ENCODE data around the gene IL36A.

IL36A gene

GRCh38 chr2:112996635-112997034 is 8.6 kb upstream of the IL36A start (continued):
- TF ChIP-seq ZNF513 (tag by site-specific recombination; IDR thresholded peaks at IDR 0.05) (no peak), TRIM28 (IDR thresholded peaks at IDR 0.05; ENCODE audit: borderline replicate concordance, low read length) (no peak)

GRCh38 chr2:112997151-112997550 is 8.1 kb upstream of the IL36A start:
- no peaks in the 10 kb centered on the region for H3K9me3 ChIP-seq (ENCODE audit: control insufficient read depth, insufficient read depth, low read depth, low read length)
- no peak overlapping the region for H3K27ac ChIP-seq (ENCODE audit: extremely low read depth, low read depth, low read length)
- no peaks in the 10 kb centered on the region for H3K4me1 ChIP-seq (ENCODE audit: control insufficient read depth, insufficient read depth, low read length)
- ChIA-PET POLR2A (no interaction called here), CTCF (no interaction called here)
- no peak overlapping the region for H3K4me3 ChIP-seq (ENCODE audit: low read depth, low read length)
- TF ChIP-seq ZNF341 (tag by site-specific recombination; IDR thresholded peaks at IDR 0.05; ENCODE audit: low read depth) (no peak), REPIN1 (tag by site-specific recombination; IDR thresholded peaks at IDR 0.05; ENCODE audit: low read depth) (no peak), ZBTB48 (tag by site-specific recombination; IDR thresholded peaks at IDR 0.05) (no peak), ZNF223 (tag by site-specific recombination; IDR thresholded peaks at IDR 0.05) (no peak), ZNF274 (IDR thresholded peaks at IDR 0.05; ENCODE audit: low read length) (no peak), ZNF274 (tag by site-specific recombination; IDR thresholded peaks at IDR 0.05; ENCODE audit: borderline replicate concordance) (no peak), OVOL3 (tag by site-specific recombination; IDR thresholded peaks at IDR 0.05) (no peak), MZF1 (tag by site-specific recombination; IDR thresholded peaks at IDR 0.05; ENCODE audit: borderline replicate concordance) (no peak), ZNF404 (tag by site-specific recombination; IDR thresholded peaks at IDR 0.05) (no peak), ZNF76 (tag by site-specific recombination; IDR thresholded peaks at IDR 0.05; ENCODE audit: borderline replicate concordance, low read depth) (no peak), ZNF555 (tag by site-specific recombination; conservative IDR thresholded peaks at IDR 0.05) (no peak), ZNF169 (tag by site-specific recombination; IDR thresholded peaks at IDR 0.05) (no peak), ZNF645 (tag by site-specific recombination; IDR thresholded peaks at IDR 0.05) (no peak), ZNF324 (tag by site-specific recombination; IDR thresholded peaks at IDR 0.05) (no peak), ZNF670 (tag by site-specific recombination; IDR thresholded peaks at IDR 0.05; ENCODE audit: low read depth) (no peak), ZNF362 (tag by site-specific recombination; IDR thresholded peaks at IDR 0.05) (no peak), ZNF266 (tag by site-specific recombination; IDR thresholded peaks at IDR 0.05; ENCODE audit: low read depth) (no peak), ZNF211 (tag by site-specific recombination; IDR thresholded peaks at IDR 0.05; ENCODE audit: low read depth) (no peak), ZNF792 (tag by site-specific recombination; IDR thresholded peaks at IDR 0.05) (no peak), ZNF48 (tag by site-specific recombination; IDR thresholded peaks at IDR 0.05) (no peak)
- no peaks in the 10 kb centered on the region for H3K36me3 ChIP-seq (ENCODE audit: control insufficient read depth in 2 of 2, insufficient read depth in 1 of 2, low read length in 2 of 2)

DNA sequence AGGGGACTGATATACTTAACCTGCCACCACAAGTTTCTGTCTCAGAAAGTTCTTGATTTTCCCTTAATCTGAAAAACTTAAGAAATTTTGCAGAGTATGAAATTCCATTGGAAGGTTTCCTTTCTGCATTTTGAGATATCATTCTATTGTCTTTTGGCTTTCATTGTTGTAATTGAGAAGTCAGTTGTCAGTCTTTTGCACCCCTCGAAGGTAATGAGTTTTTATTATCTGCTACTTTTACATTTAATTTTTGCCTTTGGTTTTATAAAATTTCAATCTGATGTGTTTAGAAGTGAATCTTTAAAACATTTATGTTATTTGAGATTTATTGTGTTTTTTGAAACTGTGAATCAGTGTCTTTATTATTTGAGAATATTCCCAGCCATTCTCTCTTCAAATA is 4.8 kb upstream of the IL36A start:
- no peak overlapping the region for H3K27ac ChIP-seq (ENCODE audit: extremely low read depth, low read depth, low read length)
- H3K4me1 ChIP-seq (ENCODE audit: control insufficient read depth, insufficient read depth, low read length), result no peaks in the 10 kb centered on the region
- ChIA-PET POLR2A (no interaction called here), CTCF (interaction anchor here (1.0 kb wide), 1 partner anchor 22 kb away, joined by 3 read pairs; no protein-coding TSS in a partner anchor)
- no peaks in the 10 kb centered on the region for H3K9me3 ChIP-seq (ENCODE audit: control insufficient read depth, insufficient read depth, low read depth, low read length)
- no peak overlapping the region for H3K4me3 ChIP-seq (ENCODE audit: low read depth, low read length)
- H3K36me3 ChIP-seq (ENCODE audit: control insufficient read depth in 2 of 2, insufficient read depth in 1 of 2, low read length in 2 of 2), result no peaks in the 10 kb centered on the region
- no peak for TF ChIP-seq HOXD13 (CRISPR knock-in tag; IDR thresholded peaks at IDR 0.05; ENCODE audit: borderline replicate concordance)
- TF ChIP-seq ZNF626 (tag by site-specific recombination; IDR thresholded peaks at IDR 0.05), result peak; percentile 56; the same call in 1 of the 2 replicates
- peak; percentile 77 for TF ChIP-seq SETDB1 (IDR thresholded peaks at IDR 0.05; ENCODE audit: insufficient read length, low read length)
- TF ChIP-seq ZBTB11 (tag by site-specific recombination; conservative IDR thresholded peaks at IDR 0.05; ENCODE audit: low read depth), result no peak
- no peak for TF ChIP-seq GLI4 (tag by site-specific recombination; IDR thresholded peaks at IDR 0.05)
- TF ChIP-seq ZNF510 (tag by site-specific recombination; IDR thresholded peaks at IDR 0.05; ENCODE audit: insufficient replicate concordance), result peak; percentile 8
